Measurements from ENCODE around the gene SURF4.
"Not testable (repeated sequence)": the region's sequence is repeated elsewhere in the genome, so short reads cannot be mapped to it uniquely, and the experiment has no call there.

The SURF4 gene

DNA sequence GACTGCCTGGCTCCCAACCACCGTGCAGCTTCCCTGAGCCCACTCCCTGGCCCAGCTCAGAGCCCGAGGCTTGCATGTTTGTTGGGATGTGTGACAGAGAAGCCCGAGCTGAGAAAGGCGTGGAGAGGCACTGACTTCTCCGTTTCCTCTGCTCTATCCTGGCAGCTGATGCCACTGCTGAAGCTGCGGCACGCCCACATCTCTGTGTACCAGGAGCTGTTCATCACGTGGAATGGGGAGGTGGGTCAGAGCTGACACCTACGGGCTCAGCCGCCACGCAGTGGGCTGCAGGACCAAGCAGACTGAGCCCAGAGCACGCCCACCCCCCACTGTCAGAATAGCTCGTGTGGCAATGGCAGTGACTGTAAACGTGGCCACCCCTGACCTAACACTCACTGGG lies 9.6 kb upstream of the SURF4 start:
- Histone ChIP-seq H3K27ac (ENCODE audit: insufficient read depth, low read depth, low read length, poor library complexity, severe bottlenecking) (no peak overlapping the region), H3K4me1 (ENCODE audit: control insufficient read depth, insufficient read depth, low read length) (no peaks in the 10 kb centered on the region), H3K36me3 (ENCODE audit: control insufficient read depth, insufficient read depth, low read length) (no peaks in the 10 kb centered on the region), H3K4me3 (ENCODE audit: insufficient read depth, low read depth, low read length) (no peak overlapping the region), H3K9me3 (ENCODE audit: control insufficient read depth, low read length) (no peaks in the 10 kb centered on the region), H3K27me3 (ENCODE audit: control insufficient read depth, insufficient read depth, low read length, poor library complexity, severe bottlenecking) (no peaks in the 10 kb centered on the region)
- 87 to 88% methylated on average over 14 of the region's 14 CpGs for WGBS, 2 experiments

DNA sequence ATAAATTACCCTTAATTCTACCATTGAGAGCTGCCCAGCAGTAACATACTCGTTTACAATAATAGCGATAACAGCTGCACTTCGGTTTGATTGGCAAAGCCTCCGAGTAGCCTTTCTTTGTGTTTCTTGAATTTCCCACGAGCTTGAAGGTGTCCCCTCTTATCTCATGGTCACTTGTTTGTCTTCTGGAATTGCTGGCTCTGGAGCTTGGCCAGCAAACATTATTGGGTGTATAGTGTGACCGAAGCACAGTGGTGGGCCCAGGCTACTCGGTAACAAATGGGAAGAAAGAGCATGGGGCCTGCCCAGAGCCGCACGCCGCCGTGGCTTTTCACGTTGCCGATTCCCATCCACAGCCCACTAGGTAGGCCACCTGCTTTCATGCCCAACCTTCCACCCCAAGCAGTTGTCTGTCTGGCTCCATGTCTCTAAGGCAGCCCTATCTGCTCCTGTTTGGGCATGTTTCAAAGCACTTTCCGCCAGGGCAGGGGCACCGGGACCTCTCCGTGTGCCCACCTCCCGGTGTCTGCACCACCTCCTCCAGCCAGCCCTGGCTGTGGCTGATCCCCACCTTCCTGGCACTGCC lies 9.0 kb upstream of the SURF4 start:
- Histone ChIP-seq H3K4me1 (ENCODE audit: control insufficient read depth, insufficient read depth, low read length) (no peaks in the 10 kb centered on the region), H3K4me3 (ENCODE audit: insufficient read depth, low read depth, low read length) (no peak overlapping the region), H3K27ac (ENCODE audit: insufficient read depth, low read depth, low read length, poor library complexity, severe bottlenecking) (no peak overlapping the region), H3K9me3 (ENCODE audit: control insufficient read depth, low read length) (no peaks in the 10 kb centered on the region), H3K27me3 (ENCODE audit: control insufficient read depth, insufficient read depth, low read length, poor library complexity, severe bottlenecking) (no peaks in the 10 kb centered on the region), H3K36me3 (ENCODE audit: control insufficient read depth, insufficient read depth, low read length) (no peaks in the 10 kb centered on the region)
- 94% methylated on average over 17 of the region's 17 CpGs for WGBS, 2 experiments

GRCh38 chr9:133383438-133383837 lies 7.6 kb upstream of the SURF4 start:
- Histone ChIP-seq H3K4me3 (ENCODE audit: insufficient read depth, low read depth, low read length) (no peak overlapping the region), H3K36me3 (ENCODE audit: control insufficient read depth, insufficient read depth, low read length) (no peaks in the 10 kb centered on the region), H3K27ac (ENCODE audit: insufficient read depth, low read depth, low read length, poor library complexity, severe bottlenecking) (no peak overlapping the region), H3K9me3 (ENCODE audit: control insufficient read depth, low read length) (no peaks in the 10 kb centered on the region), H3K4me1 (ENCODE audit: control insufficient read depth, insufficient read depth, low read length) (no peaks in the 10 kb centered on the region), H3K27me3 (ENCODE audit: control insufficient read depth, insufficient read depth, low read length, poor library complexity, severe bottlenecking) (no peaks in the 10 kb centered on the region)
- 93 to 94% methylated on average over 3 of the region's 3 CpGs for WGBS, 2 experiments

DNA sequence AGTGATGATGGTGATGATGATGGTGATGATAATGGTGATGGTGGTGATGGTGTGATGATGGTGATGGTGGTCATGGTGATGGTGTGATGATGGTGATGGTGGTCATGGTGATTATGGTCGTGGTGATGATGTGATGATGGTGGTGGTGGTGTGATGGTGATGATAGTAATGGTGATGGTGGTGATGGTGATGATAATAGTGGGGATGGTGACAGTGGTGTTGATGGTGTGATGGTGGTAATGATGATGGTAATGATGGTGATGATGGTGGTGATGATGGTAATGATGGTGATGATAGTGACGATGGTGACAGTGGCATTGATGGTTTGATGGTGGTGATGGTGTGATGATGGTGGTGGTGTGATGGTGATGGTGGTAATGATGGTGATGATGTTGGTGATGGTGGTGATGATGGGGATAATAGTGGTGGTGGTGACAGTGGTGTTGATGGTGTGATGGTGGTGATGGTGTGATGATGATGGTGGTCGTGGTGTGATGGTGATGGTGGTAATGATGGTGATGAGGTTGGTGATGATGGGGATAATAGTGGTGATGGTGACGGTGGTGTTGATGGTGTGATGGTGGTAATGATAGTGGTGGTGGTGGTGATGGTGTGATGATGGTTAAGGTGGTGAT lies 6.8 kb upstream of the SURF4 start:
- Histone ChIP-seq H3K27me3 (ENCODE audit: control insufficient read depth, insufficient read depth, low read length, poor library complexity, severe bottlenecking) (no peaks in the 10 kb centered on the region), H3K4me3 (ENCODE audit: insufficient read depth, low read depth, low read length) (no peak overlapping the region), H3K9me3 (ENCODE audit: control insufficient read depth, low read length) (no peaks in the 10 kb centered on the region), H3K27ac (ENCODE audit: insufficient read depth, low read depth, low read length, poor library complexity, severe bottlenecking) (no peak overlapping the region), H3K36me3 (ENCODE audit: control insufficient read depth, insufficient read depth, low read length) (no peaks in the 10 kb centered on the region), H3K4me1 (ENCODE audit: control insufficient read depth, insufficient read depth, low read length) (no peaks in the 10 kb centered on the region)
- WGBS, 2 experiments = 89% methylated on average over 4 of the region's 4 CpGs

GRCh38 chr9:133380734-133381133 lies 4.9 kb upstream of the SURF4 start:
- Histone ChIP-seq H3K36me3 (ENCODE audit: control insufficient read depth, insufficient read depth, low read length) (no peaks in the 10 kb centered on the region), H3K27ac (ENCODE audit: insufficient read depth, low read depth, low read length, poor library complexity, severe bottlenecking) (no peak overlapping the region), H3K27me3 (ENCODE audit: control insufficient read depth, insufficient read depth, low read length, poor library complexity, severe bottlenecking) (no peaks in the 10 kb centered on the region), H3K4me3 (ENCODE audit: insufficient read depth, low read depth, low read length) (no peak overlapping the region), H3K4me1 (ENCODE audit: control insufficient read depth, insufficient read depth, low read length) (no peaks in the 10 kb centered on the region), H3K9me3 (ENCODE audit: control insufficient read depth, low read length) (no peaks in the 10 kb centered on the region)
- WGBS, 2 experiments = 91 to 95% methylated on average over 4 of the region's 4 CpGs

DNA sequence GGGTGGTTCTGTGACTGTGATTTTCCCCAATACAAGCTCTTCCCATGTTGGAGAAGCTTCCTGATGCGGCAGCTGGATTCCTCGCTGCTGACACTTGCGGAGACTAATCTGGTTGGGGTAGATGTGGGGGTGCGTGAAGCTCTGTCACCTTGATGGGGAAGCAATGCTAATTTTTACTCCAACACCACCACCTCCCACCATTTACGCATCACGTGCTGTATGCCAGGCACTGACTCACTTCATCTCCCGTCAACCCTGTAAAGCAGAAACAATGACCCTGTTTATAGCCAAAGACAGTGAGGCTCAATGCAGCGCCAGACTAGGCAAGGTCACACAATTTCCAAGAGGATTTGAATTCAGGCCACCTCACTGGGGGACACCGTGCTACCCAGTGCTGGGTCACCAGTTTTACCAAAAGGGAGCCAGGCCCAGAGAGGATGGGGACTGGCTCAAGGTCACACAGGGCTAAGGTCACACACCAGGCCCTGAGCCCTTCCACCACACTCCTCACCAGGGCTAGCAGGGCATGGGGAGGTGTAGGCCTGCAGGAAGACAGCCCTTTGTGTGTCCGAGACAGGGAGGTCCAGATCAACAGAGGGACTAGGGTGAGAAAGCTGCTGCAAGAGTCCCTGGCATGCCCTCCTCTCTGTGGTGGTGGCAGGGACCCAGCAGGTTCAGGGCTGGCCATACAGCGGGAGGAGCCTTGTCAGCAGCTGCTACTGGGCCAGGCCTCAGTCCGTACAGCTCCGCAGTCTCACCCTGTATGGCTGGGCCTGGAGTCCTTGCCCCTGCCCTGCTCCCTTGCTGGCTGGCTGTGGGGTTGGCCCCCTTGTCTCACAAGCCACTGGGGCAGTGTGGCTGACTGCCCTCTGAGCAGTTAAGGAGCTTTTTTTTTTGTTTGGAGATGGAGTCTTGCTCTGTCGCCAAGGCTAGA lies 3.6 kb upstream of the SURF4 start:
- Histone ChIP-seq H3K4me1 (ENCODE audit: control insufficient read depth, insufficient read depth, low read length) (no peaks in the 10 kb centered on the region), H3K9me3 (ENCODE audit: control insufficient read depth, low read length) (no peaks in the 10 kb centered on the region), H3K4me3 (ENCODE audit: insufficient read depth, low read depth, low read length) (no peak overlapping the region), H3K27ac (ENCODE audit: insufficient read depth, low read depth, low read length, poor library complexity, severe bottlenecking) (no peak overlapping the region), H3K36me3 (ENCODE audit: control insufficient read depth, insufficient read depth, low read length) (no peaks in the 10 kb centered on the region), H3K27me3 (ENCODE audit: control insufficient read depth, insufficient read depth, low read length, poor library complexity, severe bottlenecking) (no peaks in the 10 kb centered on the region)
- 90 to 91% methylated on average over 11 to 14 of the region's 14 CpGs for WGBS, 2 experiments

GRCh38 chr9:133378408-133378962 lies 2.6 kb upstream of the SURF4 start:
- no peaks in the 10 kb centered on the region for H3K27me3 ChIP-seq (ENCODE audit: control insufficient read depth, insufficient read depth, low read length, poor library complexity, severe bottlenecking)
- WGBS, 2 experiments = 88 to 91% methylated on average over 1 of the region's 1 CpG
- H3K4me3 ChIP-seq (ENCODE audit: insufficient read depth, low read depth, low read length) = no peak overlapping the region
- no peak overlapping the region for H3K27ac ChIP-seq (ENCODE audit: insufficient read depth, low read depth, low read length, poor library complexity, severe bottlenecking)
- no peaks in the 10 kb centered on the region for H3K4me1 ChIP-seq (ENCODE audit: control insufficient read depth, insufficient read depth, low read length)
- no peaks in the 10 kb centered on the region for H3K9me3 ChIP-seq (ENCODE audit: control insufficient read depth, low read length)
- H3K36me3 ChIP-seq (ENCODE audit: control insufficient read depth, insufficient read depth, low read length) = no peaks in the 10 kb centered on the region

DNA sequence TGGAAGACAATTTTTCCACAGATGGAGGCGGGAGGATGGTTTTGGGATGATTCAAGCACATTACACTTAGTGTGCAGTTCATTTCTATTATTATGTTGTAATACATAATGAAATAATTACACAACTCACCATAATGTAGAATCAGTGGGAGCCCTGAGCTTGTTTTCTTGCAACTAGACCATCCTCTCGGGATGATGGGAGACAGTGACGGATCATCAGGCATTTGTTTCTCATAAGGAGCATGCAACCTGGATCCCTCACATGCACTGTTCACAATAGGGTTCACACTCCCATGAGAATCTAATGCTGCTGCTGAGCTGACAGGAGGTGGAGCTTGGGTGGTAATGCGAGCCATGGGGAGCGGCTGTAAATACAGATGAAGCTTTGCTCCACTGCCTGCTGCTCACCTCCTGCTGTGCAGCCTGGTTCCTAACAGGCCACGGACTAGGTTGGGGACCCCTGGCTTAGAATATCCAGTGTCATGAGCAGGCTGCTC lies 1.9 kb upstream of the SURF4 start:
- Histone ChIP-seq H3K4me1 (ENCODE audit: control insufficient read depth, insufficient read depth, low read length) (no peaks in the 10 kb centered on the region), H3K27me3 (ENCODE audit: control insufficient read depth, insufficient read depth, low read length, poor library complexity, severe bottlenecking) (no peaks in the 10 kb centered on the region), H3K27ac (ENCODE audit: insufficient read depth, low read depth, low read length, poor library complexity, severe bottlenecking) (no peak overlapping the region), H3K36me3 (ENCODE audit: control insufficient read depth, insufficient read depth, low read length) (no peaks in the 10 kb centered on the region), H3K4me3 (ENCODE audit: insufficient read depth, low read depth, low read length) (no peak overlapping the region), H3K9me3 (ENCODE audit: control insufficient read depth, low read length) (no peaks in the 10 kb centered on the region)
- 43% methylated on average over 5 of the region's 6 CpGs for WGBS, 2 experiments

DNA sequence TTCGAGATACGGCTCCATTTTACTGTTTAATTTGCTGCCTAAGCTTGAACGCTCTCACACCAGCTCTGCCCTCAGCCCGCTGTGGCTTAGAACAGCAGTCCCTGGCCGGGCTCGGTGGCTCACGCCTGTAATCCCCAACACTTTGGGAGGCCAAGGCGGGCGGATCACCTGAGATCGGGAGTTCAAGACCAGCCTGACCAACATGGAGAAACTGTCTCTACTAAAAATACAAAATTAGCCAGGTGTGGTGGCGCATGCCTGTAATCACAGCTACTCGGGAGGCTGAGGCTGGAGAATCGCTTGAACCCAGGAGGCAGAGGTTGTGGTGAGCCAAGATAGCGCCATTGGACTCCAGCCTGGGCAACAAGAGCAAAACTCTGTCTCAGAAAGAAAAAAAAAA lies 1.4 kb upstream of the SURF4 start:
- H3K27ac ChIP-seq (ENCODE audit: insufficient read depth, low read depth, low read length, poor library complexity, severe bottlenecking); H3K9me3 ChIP-seq (ENCODE audit: control insufficient read depth, low read length); H3K36me3 ChIP-seq (ENCODE audit: control insufficient read depth, insufficient read depth, low read length); H3K27me3 ChIP-seq (ENCODE audit: control insufficient read depth, insufficient read depth, low read length, poor library complexity, severe bottlenecking); H3K4me1 ChIP-seq (ENCODE audit: control insufficient read depth, insufficient read depth, low read length); H3K4me3 ChIP-seq (ENCODE audit: insufficient read depth, low read depth, low read length): not testable (repeated sequence)
- 91 to 94% methylated on average over 14 of the region's 14 CpGs for WGBS, 2 experiments

Data from ectodermal cell (in vitro differentiated cells).